Measurements from ENCODE around the gene BEX3.

The BEX3 gene

DNA sequence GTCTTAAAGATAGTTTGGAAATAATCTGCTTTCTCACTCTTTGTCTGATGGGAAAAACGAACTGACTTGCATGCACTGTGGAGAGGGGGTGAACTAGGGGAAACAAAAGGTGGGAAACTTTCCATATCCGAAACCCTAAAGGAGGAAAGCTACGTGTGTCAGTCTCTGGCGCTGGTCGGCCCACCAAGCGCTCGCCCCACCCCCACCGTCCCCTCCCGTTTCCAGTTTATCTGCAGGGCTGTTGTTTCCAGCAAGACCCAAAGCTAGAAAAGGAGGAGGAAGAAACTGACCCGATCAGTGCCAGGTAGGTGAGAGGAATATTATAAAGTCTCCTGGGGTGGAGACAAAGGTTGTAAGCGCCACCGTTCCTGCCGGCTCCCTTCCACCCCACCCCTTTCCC, 19.5 kb upstream of the BEX3 start:
- TF ChIP-seq SIN3A (IDR thresholded peaks at IDR 0.05; ENCODE audit: borderline replicate concordance, insufficient read depth, low read length) (no peak), TAF1 (IDR thresholded peaks at IDR 0.05; ENCODE audit: borderline replicate concordance, insufficient read depth, low read length) (no peak), FOXP2 (optimal IDR thresholded peaks at IDR 0.05; ENCODE audit: borderline replicate concordance, extremely low read depth, extremely low read length, insufficient read depth) (no peak), POLR2AphosphoS5 (IDR thresholded peaks at IDR 0.05; ENCODE audit: low read depth, low read length) (no peak), REST (IDR thresholded peaks at IDR 0.05; ENCODE audit: insufficient read depth in 1 of 2, low read depth in 2 of 2, low read length in 2 of 2) (no peak)

DNA sequence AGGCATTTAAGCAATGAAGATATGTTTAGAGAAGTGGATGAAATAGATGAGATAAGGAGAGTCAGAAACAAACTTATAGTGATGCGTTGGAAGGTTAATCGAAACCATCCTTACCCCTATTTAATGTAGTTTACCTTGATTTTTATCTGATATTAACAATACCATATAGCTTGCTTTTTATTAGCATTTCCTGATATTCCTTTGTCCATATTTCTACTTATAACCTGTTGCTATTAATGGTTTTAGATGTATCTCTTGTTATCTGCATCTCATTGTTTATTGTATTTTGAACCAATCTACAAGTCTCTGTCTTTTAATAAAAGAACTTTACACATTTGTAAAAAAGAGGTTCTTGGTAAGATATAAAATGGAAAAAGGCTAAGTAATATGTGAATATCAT, 18.5 kb upstream of the BEX3 start:
- no peak for TF ChIP-seq POLR2AphosphoS5 (IDR thresholded peaks at IDR 0.05; ENCODE audit: low read depth, low read length)
- TF ChIP-seq FOXP2 (optimal IDR thresholded peaks at IDR 0.05; ENCODE audit: borderline replicate concordance, extremely low read depth, extremely low read length, insufficient read depth): no peak
- TF ChIP-seq SIN3A (IDR thresholded peaks at IDR 0.05; ENCODE audit: borderline replicate concordance, insufficient read depth, low read length): no peak
- TF ChIP-seq TAF1 (IDR thresholded peaks at IDR 0.05; ENCODE audit: borderline replicate concordance, insufficient read depth, low read length): no peak
- no peak for TF ChIP-seq REST (IDR thresholded peaks at IDR 0.05; ENCODE audit: insufficient read depth in 1 of 2, low read depth in 2 of 2, low read length in 2 of 2)

DNA sequence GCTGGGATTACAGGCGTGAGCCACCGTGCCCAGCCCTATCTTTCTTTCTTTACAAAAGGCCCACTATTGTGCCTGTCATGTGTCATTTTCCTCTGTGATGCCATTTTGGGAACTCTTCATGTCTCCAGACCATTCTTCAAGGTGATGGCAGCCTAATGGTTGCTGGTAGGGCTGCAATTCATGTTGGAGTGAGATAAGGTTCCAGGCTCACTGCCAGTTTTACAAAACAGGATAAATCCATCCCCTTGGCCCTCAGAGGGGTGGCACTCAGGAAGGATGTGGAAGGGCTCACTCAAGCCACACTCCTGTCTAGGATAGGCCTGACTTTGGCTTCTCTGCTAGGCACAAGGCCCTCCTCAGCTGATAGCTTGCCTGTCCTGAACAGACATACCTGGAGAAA, 16.2 kb upstream of the BEX3 start:
- TF ChIP-seq REST (IDR thresholded peaks at IDR 0.05; ENCODE audit: insufficient read depth in 1 of 2, low read depth in 2 of 2, low read length in 2 of 2) (no peak), POLR2AphosphoS5 (IDR thresholded peaks at IDR 0.05; ENCODE audit: low read depth, low read length) (no peak), SIN3A (IDR thresholded peaks at IDR 0.05; ENCODE audit: borderline replicate concordance, insufficient read depth, low read length) (no peak), FOXP2 (optimal IDR thresholded peaks at IDR 0.05; ENCODE audit: borderline replicate concordance, extremely low read depth, extremely low read length, insufficient read depth) (no peak), TAF1 (IDR thresholded peaks at IDR 0.05; ENCODE audit: borderline replicate concordance, insufficient read depth, low read length) (no peak)

DNA sequence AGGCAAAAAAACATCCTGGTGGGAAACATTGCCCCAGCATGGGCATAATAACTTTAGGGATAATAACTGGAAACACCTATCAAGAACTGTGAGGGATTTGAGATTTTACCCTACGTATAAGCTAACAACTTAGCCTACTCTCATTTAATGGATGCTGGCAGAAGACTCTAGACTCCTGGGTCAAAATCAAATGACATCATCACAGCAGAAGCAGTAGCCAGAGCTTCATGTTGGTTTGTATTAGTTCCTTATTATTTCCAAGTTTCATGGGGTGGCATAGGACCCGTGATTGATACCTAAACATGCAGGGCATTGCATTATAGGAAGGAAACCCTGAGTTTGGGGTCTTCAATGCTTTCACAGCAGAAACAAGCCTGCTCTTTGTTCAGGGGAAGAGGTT, 15.4 kb upstream of the BEX3 start:
- TF ChIP-seq TAF1 (IDR thresholded peaks at IDR 0.05; ENCODE audit: borderline replicate concordance, insufficient read depth, low read length): no peak
- no peak for TF ChIP-seq POLR2AphosphoS5 (IDR thresholded peaks at IDR 0.05; ENCODE audit: low read depth, low read length)
- TF ChIP-seq SIN3A (IDR thresholded peaks at IDR 0.05; ENCODE audit: borderline replicate concordance, insufficient read depth, low read length): no peak
- no peak for TF ChIP-seq FOXP2 (optimal IDR thresholded peaks at IDR 0.05; ENCODE audit: borderline replicate concordance, extremely low read depth, extremely low read length, insufficient read depth)
- TF ChIP-seq REST (IDR thresholded peaks at IDR 0.05; ENCODE audit: insufficient read depth in 1 of 2, low read depth in 2 of 2, low read length in 2 of 2): no peak

- TF ChIP-seq TAF1 (IDR thresholded peaks at IDR 0.05; ENCODE audit: borderline replicate concordance, insufficient read depth, low read length) (no peak), REST (IDR thresholded peaks at IDR 0.05; ENCODE audit: insufficient read depth in 1 of 2, low read depth in 2 of 2, low read length in 2 of 2) (no peak), POLR2AphosphoS5 (IDR thresholded peaks at IDR 0.05; ENCODE audit: low read depth, low read length) (no peak), FOXP2 (optimal IDR thresholded peaks at IDR 0.05; ENCODE audit: borderline replicate concordance, extremely low read depth, extremely low read length, insufficient read depth) (no peak), SIN3A (IDR thresholded peaks at IDR 0.05; ENCODE audit: borderline replicate concordance, insufficient read depth, low read length) (no peak)
Measured at GRCh38 chrX:103361798-103362197, 14.5 kb upstream of the BEX3 start.
